Activated CD8-positive, alpha-beta memory T cell treated with anti-CD3 and anti-CD28 coated beads for 4 hours (primary cell): ENCODE measurements around the gene SENP5.
"Not testable (repeated sequence)": the region's sequence is repeated elsewhere in the genome, so short reads cannot be mapped to it uniquely, and the experiment has no call there.

Experiments used
- DNase-seq, 2 donors: peaks; one replicate each; pipeline ENCODE4 v3.0.0-alpha.2; 2020; ENCODE audit warnings: low read depth in 2 of 2

SENP5 gene

GRCh38 chr3:196867507-196868296, at the start of gene SENP5:
Gene SENP5 (plus strand): TSS chr3:196867920. CDS start chr3:196885182, 17,262 bp downstream.
- peak; percentile 76 to 77 for DNase-seq

GRCh38 chr3:196821806-196822355, 45.8 kb upstream of the SENP5 start:
- no peak for DNase-seq

GRCh38 chr3:196829651-196830050, 38.1 kb upstream of the SENP5 start:
- DNase-seq, result not testable (repeated sequence)

- no peak for DNase-seq
Measured at GRCh38 chr3:196835086-196835485, 32.6 kb upstream of the SENP5 start.

GRCh38 chr3:196836626-196837025, 31.1 kb upstream of the SENP5 start:
- DNase-seq, result not testable (repeated sequence)

- DNase-seq, result peak; percentile 41 to 45
Measured at GRCh38 chr3:196837819-196838420, 29.8 kb upstream of the SENP5 start.

- not testable (repeated sequence) for DNase-seq
Measured at GRCh38 chr3:196839351-196839750, 28.4 kb upstream of the SENP5 start.

- no peak for DNase-seq
Measured at GRCh38 chr3:196842567-196843434, 24.9 kb upstream of the SENP5 start.

- no peak for DNase-seq
Measured at GRCh38 chr3:196843435-196844110, 24.1 kb upstream of the SENP5 start.

- not testable (repeated sequence) for DNase-seq
Measured at GRCh38 chr3:196844235-196845219, 23.2 kb upstream of the SENP5 start.

GRCh38 chr3:196848375-196848774, 19.3 kb upstream of the SENP5 start:
- DNase-seq, result not testable (repeated sequence)

- no peak for DNase-seq
Measured at GRCh38 chr3:196849180-196849741, 18.5 kb upstream of the SENP5 start.

GRCh38 chr3:196863000-196863399, 4.7 kb upstream of the SENP5 start:
- DNase-seq, result not testable (repeated sequence)

- no peak for DNase-seq
Measured at GRCh38 chr3:196867155-196867506, 589 bp upstream of the SENP5 start.

GRCh38 chr3:196868297-196868661, 559 bp downstream of the SENP5 start:
- no peak for DNase-seq

- DNase-seq, result no peak
Measured at GRCh38 chr3:196872316-196872715, 4.6 kb downstream of the SENP5 start.

GRCh38 chr3:196874511-196875094, 6.9 kb downstream of the SENP5 start:
- not testable (repeated sequence) for DNase-seq

- DNase-seq, result no peak
Measured at GRCh38 chr3:196875258-196875657, 7.5 kb downstream of the SENP5 start.

- DNase-seq, result no peak
Measured at GRCh38 chr3:196883361-196883760, 15.6 kb downstream of the SENP5 start.

GRCh38 chr3:196886144-196886543, 18.4 kb downstream of the SENP5 start:
- no peak for DNase-seq
